Mesothelial cell of epicardium (in vitro differentiated cells): ENCODE data around the gene C14orf39. TPM values are rescaled to one million over a fixed set of nuclear protein-coding genes. Genes with fewer than 3 reads are reported as not detected.

Experiments
- DNase-seq, 2 experiments: peaks; one replicate each; pipeline ENCODE4 v3.0.0; 2021; ENCODE audit warnings: low spot score in 2 of 2; ENCODE audit not compliant: unreplicated experiment in 2 of 2
- H3K27ac Mint-ChIP-seq: 2 replicates; pipeline ENCODE4 v1.8.0; 2021; ENCODE audit warnings: mixed read lengths
- H3K27me3 Mint-ChIP-seq: 2 replicates; pipeline ENCODE4 v1.8.0; 2021; ENCODE audit warnings: low read depth, mixed read lengths
- H3K36me3 Mint-ChIP-seq: 2 replicates; pipeline ENCODE4 v1.8.0; 2021; ENCODE audit warnings: mixed read lengths
- H3K4me1 Mint-ChIP-seq: 2 replicates; pipeline ENCODE4 v1.8.0; 2021; ENCODE audit warnings: mixed read lengths
- H3K4me3 Mint-ChIP-seq: 2 replicates; pipeline ENCODE4 v1.8.0; 2021; ENCODE audit warnings: mild to moderate bottlenecking, moderate library complexity, mixed read lengths
- H3K9me3 Mint-ChIP-seq: 2 replicates; pipeline ENCODE4 v1.8.0; 2021; ENCODE audit warnings: mixed read lengths
- CTCF ChIP-seq: fragments of 200-600 bp; sonication (generic); IDR thresholded peaks from one replicate; pipeline ENCODE4 v1.5.0; 2021; ENCODE audit warnings: antibody characterized with exemption; ENCODE audit not compliant: unreplicated experiment
- total RNA-seq: library from RNA; stranded (reverse); gene quantifications from 3 replicates; pipeline ENCODE4 v1.2.1, GENCODE V29; 2021

C14orf39 gene
- total RNA-seq = 1.3 to 2.3 TPM (median 1.6 TPM) in 3 replicates

- H3K4me1 Mint-ChIP-seq = peaks cover 3% of the 10 kb centered on the region
- peaks cover 37% of the 10 kb centered on the region for H3K27me3 Mint-ChIP-seq
- DNase-seq = peak in 1 of 2 experiments; percentile 57
- peaks cover 2% of the 10 kb centered on the region for H3K9me3 Mint-ChIP-seq
- no peak within 1 kb of the TSS for H3K27ac Mint-ChIP-seq
- H3K4me3 Mint-ChIP-seq = peak within 1 kb of the TSS; percentile 70
- peak; percentile 19 for TF ChIP-seq CTCF
- H3K36me3 Mint-ChIP-seq = peaks cover under 1% of the 10 kb centered on the region
Measured at GRCh38 chr14:60485598-60486251, at the start of gene C14orf39. C14orf39 (minus strand) TSS chr14:60486063; CDS start chr14:60485078, 985 bp downstream.

GRCh38 chr14:60532442-60532841 lies 46.6 kb upstream of the C14orf39 start:
- TF ChIP-seq CTCF = no peak
- no peak overlapping the region for H3K4me3 Mint-ChIP-seq

GRCh38 chr14:60515511-60516289 lies 29.8 kb upstream of the C14orf39 start:
- peak in 1 of 2 experiments; percentile 40 for DNase-seq
- Mint-ChIP-seq H3K9me3 (no peaks in the 10 kb centered on the region), H3K4me3 (peak overlapping the region; percentile 37), H3K27me3 (peaks cover 99% of the 10 kb centered on the region), H3K4me1 (no peaks in the 10 kb centered on the region), H3K27ac (no peak overlapping the region), H3K36me3 (no peaks in the 10 kb centered on the region)
- TF ChIP-seq CTCF = no peak

More at GRCh38 chr14:60532442-60532841, 46.6 kb upstream of the C14orf39 start:
- Mint-ChIP-seq H3K36me3 (no peaks in the 10 kb centered on the region), H3K27me3 (peaks cover 41% of the 10 kb centered on the region), H3K9me3 (no peaks in the 10 kb centered on the region), H3K4me1 (no peaks in the 10 kb centered on the region), H3K27ac (no peak overlapping the region)
- no peak for DNase-seq

GRCh38 chr14:60514741-60515491 lies 29.1 kb upstream of the C14orf39 start:
- H3K27ac Mint-ChIP-seq = no peak overlapping the region
- no peaks in the 10 kb centered on the region for H3K4me1 Mint-ChIP-seq
- H3K27me3 Mint-ChIP-seq = peaks cover 99% of the 10 kb centered on the region
- no peaks in the 10 kb centered on the region for H3K36me3 Mint-ChIP-seq
- H3K4me3 Mint-ChIP-seq = peak overlapping the region; percentile 60
- peak in 1 of 2 experiments; percentile 52 for DNase-seq
- peak; percentile 56 for TF ChIP-seq CTCF
- no peaks in the 10 kb centered on the region for H3K9me3 Mint-ChIP-seq

GRCh38 chr14:60514378-60514740 lies 28.5 kb upstream of the C14orf39 start:
- Mint-ChIP-seq H3K27me3 (peaks cover 99% of the 10 kb centered on the region), H3K4me1 (peaks cover 2% of the 10 kb centered on the region), H3K27ac (no peak overlapping the region), H3K4me3 (peak overlapping the region; percentile 60), H3K36me3 (no peaks in the 10 kb centered on the region), H3K9me3 (no peaks in the 10 kb centered on the region)
- DNase-seq = no peak
- TF ChIP-seq CTCF = no peak
